EH (cell line): ENCODE measurements around the gene PDZD7.
A peak's percentile ranks its signal among the peaks of the same experiment; 100 is the strongest.
"Not testable (repeated sequence)": the region's sequence is repeated elsewhere in the genome, so short reads cannot be mapped to it uniquely, and the experiment has no call there.

ENCODE experiments used
- DNase-seq: peaks from one replicate; pipeline ENCODE4 v3.0.0-alpha.2; 2015; ENCODE audit warnings: low read depth

The PDZD7 gene

GRCh38 chr10:101040851-101041250, 9.9 kb upstream of the PDZD7 start:
- no peak for DNase-seq

GRCh38 chr10:101040061-101040460, 9.1 kb upstream of the PDZD7 start:
- no peak for DNase-seq

GRCh38 chr10:101038484-101038883, 7.6 kb upstream of the PDZD7 start:
- no peak for DNase-seq

GRCh38 chr10:101036726-101037125, 5.8 kb upstream of the PDZD7 start:
- no peak for DNase-seq

- no peak for DNase-seq
Observed at GRCh38 chr10:101035916-101036702, 5.2 kb upstream of the PDZD7 start.

- DNase-seq = no peak
Observed at GRCh38 chr10:101035314-101035713, 4.4 kb upstream of the PDZD7 start.

- not testable (repeated sequence) for DNase-seq
Observed at GRCh38 chr10:101034404-101034803, 3.5 kb upstream of the PDZD7 start.

GRCh38 chr10:101033276-101033675, 2.3 kb upstream of the PDZD7 start:
- no peak for DNase-seq

GRCh38 chr10:101032637-101033224, 1.8 kb upstream of the PDZD7 start:
- DNase-seq = peak; percentile 94

GRCh38 chr10:101031796-101032636, 1.1 kb upstream of the PDZD7 start:
- DNase-seq = peak; percentile 77

- no peak for DNase-seq
Observed at GRCh38 chr10:101030496-101031127, 317 bp downstream of the PDZD7 start.

GRCh38 chr10:101029520-101030295, 1.2 kb downstream of the PDZD7 start:
- DNase-seq = no peak

- no peak for DNase-seq
Observed at GRCh38 chr10:101028446-101029337, 2.2 kb downstream of the PDZD7 start.

GRCh38 chr10:101027106-101027720, 3.7 kb downstream of the PDZD7 start:
- peak; percentile 34 for DNase-seq

GRCh38 chr10:101022967-101023705, 7.8 kb downstream of the PDZD7 start:
- DNase-seq = no peak

GRCh38 chr10:101021692-101022251, 9.2 kb downstream of the PDZD7 start:
- no peak for DNase-seq

- DNase-seq = no peak
Observed at GRCh38 chr10:101021239-101021638, 9.7 kb downstream of the PDZD7 start.

GRCh38 chr10:101020427-101021075, 10.4 kb downstream of the PDZD7 start:
- DNase-seq = no peak

GRCh38 chr10:101019440-101019703, 11.6 kb downstream of the PDZD7 start:
- DNase-seq = no peak
